ENCODE measurements around the gene GDI2. TPM values are rescaled to one million over a fixed set of nuclear protein-coding genes. Genes with fewer than 3 reads are reported as not detected.
A peak's percentile ranks its signal among the peaks of the same experiment; 100 is the strongest.

The GDI2 gene
- total RNA-seq, 1 experiment from 2014 or later: 196 TPM

DNA sequence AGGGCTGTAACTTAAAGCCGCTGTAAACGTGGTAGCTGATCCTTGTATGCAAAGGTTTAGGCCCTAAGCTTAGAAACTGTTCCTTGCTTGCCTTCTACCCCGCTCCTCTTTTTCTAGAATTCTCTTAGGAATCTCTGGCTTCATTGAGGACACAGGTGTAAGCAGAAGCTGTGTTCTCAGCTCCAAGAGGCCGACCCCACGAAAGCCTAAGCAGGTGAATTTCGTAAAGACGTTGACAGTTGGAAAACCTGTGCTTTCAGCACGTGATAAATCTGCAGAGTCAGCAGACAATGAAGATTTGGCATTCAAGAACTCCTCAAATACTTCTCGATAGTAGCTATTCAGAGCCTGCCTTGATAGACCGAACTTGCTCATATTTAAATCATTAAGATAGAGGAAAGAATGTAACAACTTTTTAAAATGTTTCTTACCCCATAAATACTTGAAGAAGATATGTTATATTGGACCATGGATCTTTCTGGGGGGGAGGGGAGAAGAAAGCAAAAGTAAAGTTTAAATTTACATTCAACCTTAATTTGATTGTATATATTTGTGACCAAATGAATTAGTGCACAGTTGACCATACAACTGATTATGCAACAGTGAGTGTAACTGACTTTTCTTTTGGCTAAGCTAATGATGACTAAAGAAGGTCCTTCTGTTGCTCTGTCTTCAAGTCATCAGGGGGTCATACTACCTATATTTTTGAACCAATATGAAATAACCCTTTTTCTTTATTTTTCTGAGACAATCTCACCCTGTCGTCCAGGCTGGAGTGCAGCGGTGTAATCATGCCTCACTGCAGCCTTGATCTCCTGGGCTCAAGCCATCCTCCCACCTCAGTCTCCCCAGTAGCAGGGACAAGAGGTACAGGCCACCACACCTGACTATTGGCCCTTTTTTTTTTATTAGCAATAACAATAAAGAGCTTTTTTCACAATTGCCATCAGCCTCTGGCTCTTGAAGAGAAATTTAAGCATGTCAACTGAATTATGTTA lies 1.2 kb upstream of the GDI2 start:
- ChIA-PET POLR2A (ENCODE audit: unreplicated experiment) (interaction anchor here (0.6 to 1.5 kb wide), 3 partner anchors 76 to 805 kb away, joined by 3 to 28 read pairs (median 16); partner anchors contain the start of gene FBH1), CTCF (no interaction called here)
- peak overlapping the region; percentile 87 for H3K4me2 ChIP-seq
- peak overlapping the region; percentile 94 for H3K27ac ChIP-seq
- no peaks in the 10 kb centered on the region for H3K9me2 ChIP-seq (ENCODE audit: insufficient read depth)
- no peaks in the 10 kb centered on the region for H3K9me3 ChIP-seq (ENCODE audit: insufficient read depth, low read depth)
- no peaks in the 10 kb centered on the region for H3K36me3 ChIP-seq (ENCODE audit: low read depth)
- peaks cover 24% of the 10 kb centered on the region for H4K20me1 ChIP-seq (ENCODE audit: insufficient read depth)
- no peak for DNase-seq
- peak overlapping the region; percentile 99 for H3K4me3 ChIP-seq
- peaks cover 49% of the 10 kb centered on the region for H3K79me2 ChIP-seq (ENCODE audit: low read depth)
- peak overlapping the region; percentile 81 for H2AFZ ChIP-seq
- no peak for TF ChIP-seq EZH2 (IDR thresholded peaks at IDR 0.05; ENCODE audit: low read depth)
- TF ChIP-seq, protein P1, sequence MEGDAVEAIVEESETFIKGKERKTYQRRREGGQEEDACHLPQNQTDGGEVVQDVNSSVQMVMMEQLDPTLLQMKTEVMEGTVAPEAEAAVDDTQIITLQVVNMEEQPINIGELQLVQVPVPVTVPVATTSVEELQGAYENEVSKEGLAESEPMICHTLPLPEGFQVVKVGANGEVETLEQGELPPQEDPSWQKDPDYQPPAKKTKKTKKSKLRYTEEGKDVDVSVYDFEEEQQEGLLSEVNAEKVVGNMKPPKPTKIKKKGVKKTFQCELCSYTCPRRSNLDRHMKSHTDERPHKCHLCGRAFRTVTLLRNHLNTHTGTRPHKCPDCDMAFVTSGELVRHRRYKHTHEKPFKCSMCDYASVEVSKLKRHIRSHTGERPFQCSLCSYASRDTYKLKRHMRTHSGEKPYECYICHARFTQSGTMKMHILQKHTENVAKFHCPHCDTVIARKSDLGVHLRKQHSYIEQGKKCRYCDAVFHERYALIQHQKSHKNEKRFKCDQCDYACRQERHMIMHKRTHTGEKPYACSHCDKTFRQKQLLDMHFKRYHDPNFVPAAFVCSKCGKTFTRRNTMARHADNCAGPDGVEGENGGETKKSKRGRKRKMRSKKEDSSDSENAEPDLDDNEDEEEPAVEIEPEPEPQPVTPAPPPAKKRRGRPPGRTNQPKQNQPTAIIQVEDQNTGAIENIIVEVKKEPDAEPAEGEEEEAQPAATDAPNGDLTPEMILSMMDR (conservative IDR thresholded peaks at IDR 0.05): no peak
- H3K4me1 ChIP-seq (replicated peaks; ENCODE audit: insufficient read depth): peaks cover 25% of the 10 kb centered on the region
- no TSS peak for BruUV-seq (replicated peaks)
- peaks cover 7% of the 10 kb centered on the region; the same call in 1 of the 2 replicates for H3F3A ChIP-seq (ENCODE audit: insufficient read depth, low read depth)
- H3K27me3 ChIP-seq (ENCODE audit: insufficient read depth, low read depth): no peaks in the 10 kb centered on the region
- intact Hi-C loops (cut with micrococcal nuclease; ENCODE audit: unreplicated experiment): loop anchor here (5.0 kb wide), 1 partner anchor 73 kb away; the partner anchor contains the start of gene ANKRD16

DNA sequence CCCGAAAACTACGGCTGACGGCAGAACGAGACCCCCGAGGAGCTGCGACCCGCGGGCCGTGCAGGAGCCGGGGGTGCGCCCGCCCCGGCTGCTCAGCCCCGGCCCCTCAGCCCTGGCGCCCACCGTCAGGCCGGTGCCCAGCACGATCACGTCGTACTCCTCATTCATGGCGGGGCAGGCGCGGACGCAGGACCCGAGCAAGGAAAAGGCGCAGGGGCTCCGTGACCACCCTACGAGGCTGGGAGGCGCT lies 218 bp downstream of the GDI2 start:
- Histone ChIP-seq H3K9me2 (ENCODE audit: insufficient read depth) (no peaks in the 10 kb centered on the region), H3K4me1 (replicated peaks; ENCODE audit: insufficient read depth) (peaks cover 25% of the 10 kb centered on the region), H2AFZ (peak overlapping the region; percentile 95), H4K20me1 (ENCODE audit: insufficient read depth) (peaks cover 34% of the 10 kb centered on the region), H3K27me3 (ENCODE audit: insufficient read depth, low read depth) (no peaks in the 10 kb centered on the region), H3K9me3 (ENCODE audit: insufficient read depth, low read depth) (no peaks in the 10 kb centered on the region), H3K79me2 (ENCODE audit: low read depth) (peaks cover 62% of the 10 kb centered on the region), H3K36me3 (ENCODE audit: low read depth) (no peaks in the 10 kb centered on the region), H3K27ac (peak overlapping the region; percentile 94), H3K4me2 (peak overlapping the region; percentile 95), H3K4me3 (peak overlapping the region; percentile 99), H3F3A (ENCODE audit: insufficient read depth, low read depth) (peaks cover 7% of the 10 kb centered on the region; the same call in 1 of the 2 replicates)
- no peak for DNase-seq
- TF ChIP-seq EZH2 (IDR thresholded peaks at IDR 0.05; ENCODE audit: low read depth): no peak
- TF ChIP-seq, protein P1 (conservative IDR thresholded peaks at IDR 0.05): no peak
- intact Hi-C loops (cut with micrococcal nuclease; ENCODE audit: unreplicated experiment): loop anchor here (1.0 to 5.0 kb wide), 2 partner anchors 60 to 74 kb away; partner anchors contain the start of gene ANKRD16
- CTCF ChIA-PET: no interaction called here
- no TSS peak for BruUV-seq (replicated peaks)
- POLR2A ChIA-PET (ENCODE audit: unreplicated experiment): interaction anchor here (0.6 to 1.5 kb wide), 2 partner anchors 77 to 1681 kb away, joined by 4 to 16 read pairs; partner anchors contain the start of gene FBH1

DNA sequence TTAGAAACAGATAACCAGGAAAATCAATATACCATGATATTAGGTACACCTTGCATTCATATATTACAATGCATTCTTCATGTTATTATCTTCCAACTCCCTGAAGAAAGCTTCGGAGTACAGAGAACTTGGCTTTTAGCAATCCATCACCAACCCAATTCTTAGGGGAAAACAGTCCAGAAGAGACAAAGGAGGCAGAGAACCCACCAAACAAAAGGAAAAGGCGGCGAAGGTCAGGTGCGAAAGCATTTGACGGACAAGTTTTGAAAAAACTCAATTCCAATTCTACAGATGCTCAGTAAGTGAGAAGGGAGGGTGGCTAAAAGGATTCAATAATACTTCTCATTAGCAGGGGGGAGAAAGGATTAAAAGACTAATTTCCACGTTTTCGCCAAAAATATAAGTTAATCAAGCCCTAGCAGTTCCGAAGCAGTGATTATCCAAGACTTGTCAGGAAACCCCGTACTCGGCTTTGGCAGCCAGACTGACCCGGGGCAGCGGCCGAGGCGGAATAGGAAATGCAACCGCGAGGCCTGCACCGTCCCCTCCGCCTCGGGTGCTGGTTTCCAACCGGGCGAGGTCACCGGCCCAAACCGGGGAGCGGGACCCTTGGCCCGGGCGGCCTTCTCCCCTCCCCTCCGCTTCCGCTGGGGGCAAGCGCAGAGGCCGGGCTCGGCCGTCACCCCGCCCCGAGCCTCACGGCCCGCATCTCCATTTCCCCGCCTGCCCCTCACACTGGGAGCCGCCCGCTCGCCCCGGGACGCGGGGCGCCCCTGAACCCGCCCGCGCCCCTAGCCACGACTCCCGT lies 747 bp downstream of the GDI2 start:
- Histone ChIP-seq H3K79me2 (ENCODE audit: low read depth) (peaks cover 68% of the 10 kb centered on the region), H3F3A (ENCODE audit: insufficient read depth, low read depth) (peaks cover 7% of the 10 kb centered on the region), H3K4me2 (peak overlapping the region; percentile 95), H4K20me1 (ENCODE audit: insufficient read depth) (peaks cover 36% of the 10 kb centered on the region), H3K9me2 (ENCODE audit: insufficient read depth) (no peaks in the 10 kb centered on the region), H3K4me3 (peak overlapping the region; percentile 99), H3K27ac (peak overlapping the region; percentile 94), H3K36me3 (ENCODE audit: low read depth) (no peaks in the 10 kb centered on the region), H3K27me3 (ENCODE audit: insufficient read depth, low read depth) (no peaks in the 10 kb centered on the region), H3K4me1 (replicated peaks; ENCODE audit: insufficient read depth) (peaks cover 25% of the 10 kb centered on the region), H2AFZ (peak overlapping the region; percentile 95), H3K9me3 (ENCODE audit: insufficient read depth, low read depth) (no peaks in the 10 kb centered on the region)
- peak in 1 of 2 experiments; percentile 35 for DNase-seq
- intact Hi-C loops (cut with micrococcal nuclease; ENCODE audit: unreplicated experiment): loop anchor here (1.0 to 5.0 kb wide), 2 partner anchors 61 to 75 kb away; partner anchors contain the start of gene ANKRD16
- CTCF ChIA-PET: no interaction called here
- TSS peak; percentile 27 for BruUV-seq (replicated peaks)
- POLR2A ChIA-PET (ENCODE audit: unreplicated experiment): interaction anchor here (1.5 kb wide), 1 partner anchor 78 kb away, joined by 16 read pairs; the partner anchor contains the start of gene FBH1
- TF ChIP-seq EZH2 (IDR thresholded peaks at IDR 0.05; ENCODE audit: low read depth): no peak
- TF ChIP-seq, protein P1 (conservative IDR thresholded peaks at IDR 0.05): no peak

All from PC-9 (cell line).